ENCODE results near the gene RTN4RL1.
"Not testable (repeated sequence)": the region's sequence is repeated elsewhere in the genome, so short reads cannot be mapped to it uniquely, and the experiment has no call there.

RTN4RL1 gene

DNA sequence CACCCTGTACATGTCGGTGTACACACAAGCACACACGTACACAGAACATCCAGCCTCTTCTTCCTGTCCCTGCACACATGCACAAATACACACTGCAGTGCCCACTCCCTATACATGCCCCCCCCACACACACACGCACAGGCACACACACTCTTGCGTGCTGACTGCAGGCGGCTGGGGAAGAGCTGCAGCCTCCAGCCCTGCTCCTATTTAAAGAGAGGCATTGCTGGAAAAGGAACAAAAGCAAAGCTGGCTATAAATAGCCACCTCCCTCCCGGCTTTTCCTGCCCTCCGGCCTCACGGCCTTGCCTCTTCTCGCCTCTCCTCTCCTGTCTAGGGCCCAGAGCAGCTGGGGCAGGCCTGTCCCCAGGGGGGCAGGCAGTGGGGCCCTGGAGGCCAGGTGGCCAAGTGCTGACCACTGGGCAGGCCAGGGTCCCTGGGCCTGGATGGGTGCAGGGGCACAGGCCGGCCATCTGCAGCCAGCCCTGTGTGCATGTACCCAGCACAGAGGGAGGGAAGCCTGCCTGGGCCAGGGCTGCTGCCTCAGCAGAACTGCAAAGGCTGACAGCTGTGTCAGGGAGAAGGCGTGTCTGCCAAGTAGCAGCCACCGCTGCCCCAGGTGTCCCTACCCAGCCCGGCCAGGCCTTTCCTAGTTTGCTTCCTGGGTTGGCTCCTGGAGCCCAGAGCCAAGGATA is 25.4 kb downstream of the RTN4RL1 start:
- DNase-seq, result peak in 1 of 2 donors; percentile 67

DNA sequence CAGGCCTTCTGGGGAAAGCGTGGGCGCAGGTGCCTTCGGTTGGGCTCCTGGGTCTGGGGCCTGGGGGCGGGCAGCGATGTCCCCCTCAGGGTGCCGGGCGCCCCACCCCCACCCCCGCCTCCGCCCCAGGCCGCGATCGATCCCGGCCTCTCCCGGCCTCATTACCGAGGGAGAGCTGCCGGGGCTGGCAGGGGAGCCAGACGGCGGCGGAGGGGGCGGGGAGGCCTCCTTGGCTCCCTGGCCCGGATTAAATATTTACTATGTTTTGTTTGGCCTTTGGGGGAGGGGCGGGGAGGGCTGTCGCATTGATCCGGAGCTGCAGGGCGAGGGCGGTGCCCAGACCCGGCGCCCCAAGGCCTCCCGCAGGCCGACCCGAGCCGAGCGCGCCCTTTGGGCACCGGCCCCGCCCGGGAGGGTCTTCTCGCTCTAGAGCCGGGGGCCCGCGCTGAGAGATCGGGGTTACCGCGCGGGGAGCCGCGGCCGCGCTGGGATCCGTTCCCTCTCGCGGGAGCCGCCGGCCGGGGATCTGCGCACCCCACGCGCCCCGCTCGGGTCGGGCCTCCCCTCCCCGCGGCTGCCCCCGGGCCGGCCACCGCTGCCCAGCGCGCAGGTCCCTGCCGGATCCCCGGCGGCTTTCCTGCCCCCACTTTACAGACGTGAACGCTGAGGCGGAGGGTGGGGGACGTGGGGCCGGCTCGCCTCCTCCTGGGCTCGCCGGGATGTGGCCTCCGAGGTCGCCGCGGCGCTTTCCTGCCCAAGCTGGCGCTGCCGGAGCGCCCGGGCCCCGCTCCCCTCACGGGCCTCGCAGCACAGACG is 27.0 kb downstream of the RTN4RL1 start:
- DNase-seq, result no peak

DNA sequence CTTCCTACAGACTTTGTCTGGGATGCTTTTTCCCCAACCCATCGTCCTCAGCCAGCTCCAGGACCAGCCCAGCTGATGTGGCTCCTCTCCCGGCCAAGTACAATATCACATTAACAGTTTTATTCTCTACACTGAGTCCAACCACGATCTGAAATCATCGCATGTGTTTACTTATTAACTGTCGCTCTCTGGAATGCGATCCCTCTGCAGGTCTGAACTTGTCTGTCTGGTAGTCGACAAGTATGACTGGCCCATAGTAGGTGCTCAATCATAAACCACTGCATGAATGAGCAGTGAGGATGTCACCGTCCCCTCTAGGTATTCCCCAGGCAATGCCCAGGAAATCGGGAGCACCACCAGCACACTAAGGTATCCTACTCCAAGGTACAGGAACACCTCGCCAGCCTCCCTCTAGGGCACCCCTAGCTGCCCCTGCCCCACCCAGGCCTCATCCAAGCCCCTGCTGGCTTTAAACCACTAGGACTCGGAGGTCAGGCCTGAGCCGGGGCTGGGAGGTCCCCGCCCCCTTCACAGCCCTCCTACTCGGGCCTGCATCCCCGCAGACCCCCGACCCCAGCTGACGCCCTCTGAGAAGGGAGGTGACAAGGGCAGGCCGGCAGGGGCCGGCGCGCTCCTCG is 27.7 kb downstream of the RTN4RL1 start:
- DNase-seq, result no peak

DNA sequence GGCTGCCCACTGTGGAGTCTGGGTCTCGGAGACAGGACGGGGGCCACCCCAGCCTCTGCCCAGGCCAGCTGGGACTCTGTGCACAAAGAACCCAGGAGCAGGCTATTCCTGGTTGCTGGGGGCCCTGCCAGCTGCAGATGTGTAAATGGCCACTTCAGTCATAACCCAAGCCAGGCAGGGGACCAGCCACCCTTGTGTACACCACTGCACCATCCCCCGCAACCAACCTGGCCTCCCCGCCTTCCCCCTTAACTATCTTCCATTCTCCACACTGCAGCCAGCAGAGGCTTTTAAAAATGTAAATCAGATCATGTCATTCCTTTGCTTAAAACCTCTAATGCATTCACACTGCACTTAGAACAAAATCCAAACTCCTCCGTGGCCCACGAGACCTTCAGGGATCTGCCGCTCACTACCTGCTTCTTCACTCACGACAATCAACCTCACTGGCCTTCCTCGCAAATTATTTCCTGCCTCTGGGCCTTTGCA is 28.3 kb downstream of the RTN4RL1 start:
- DNase-seq, result no peak

DNA sequence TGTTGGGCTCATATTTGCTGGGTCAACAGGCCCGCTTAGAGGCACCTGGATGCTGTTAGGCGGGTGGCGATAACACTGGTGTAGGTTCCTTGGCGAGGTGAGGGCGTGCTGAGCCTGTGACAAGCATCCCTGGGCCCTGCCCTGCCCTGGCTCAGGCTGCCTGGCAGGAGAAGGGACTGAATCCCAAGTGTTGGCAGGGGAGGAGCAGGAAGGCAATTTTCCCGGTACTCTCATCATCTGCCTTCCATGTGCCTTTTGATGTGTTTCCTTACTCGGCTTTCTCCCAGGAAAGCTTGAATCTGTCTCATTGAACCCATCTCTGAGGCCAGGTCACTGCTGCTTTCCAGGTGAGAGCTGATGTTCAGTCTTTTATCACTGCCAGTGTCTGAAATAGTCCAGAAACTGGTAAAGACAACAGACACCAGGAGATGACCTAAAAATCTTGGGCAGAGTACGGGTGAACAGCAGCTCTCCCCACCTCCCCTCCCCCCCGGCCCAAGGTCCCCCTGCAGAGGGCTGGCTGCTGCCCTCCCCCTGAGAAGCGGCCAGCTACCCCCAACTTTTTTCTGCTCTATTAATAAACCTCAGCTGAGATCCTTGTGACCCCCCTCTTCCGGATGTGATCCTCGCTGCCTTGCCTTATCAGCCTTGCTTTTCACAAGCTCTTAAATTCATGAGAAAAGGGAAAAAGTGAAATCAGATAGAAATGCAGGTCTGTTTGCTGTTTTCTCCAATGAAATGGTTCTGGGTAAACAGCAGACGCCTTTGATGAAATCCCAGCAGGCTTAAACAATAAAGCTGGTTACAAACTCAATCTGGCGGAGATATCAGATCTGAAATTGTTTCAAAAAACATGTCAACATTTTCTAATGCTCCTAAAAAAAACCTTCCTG is 29.0 kb downstream of the RTN4RL1 start:
- DNase-seq, result no peak

DNA sequence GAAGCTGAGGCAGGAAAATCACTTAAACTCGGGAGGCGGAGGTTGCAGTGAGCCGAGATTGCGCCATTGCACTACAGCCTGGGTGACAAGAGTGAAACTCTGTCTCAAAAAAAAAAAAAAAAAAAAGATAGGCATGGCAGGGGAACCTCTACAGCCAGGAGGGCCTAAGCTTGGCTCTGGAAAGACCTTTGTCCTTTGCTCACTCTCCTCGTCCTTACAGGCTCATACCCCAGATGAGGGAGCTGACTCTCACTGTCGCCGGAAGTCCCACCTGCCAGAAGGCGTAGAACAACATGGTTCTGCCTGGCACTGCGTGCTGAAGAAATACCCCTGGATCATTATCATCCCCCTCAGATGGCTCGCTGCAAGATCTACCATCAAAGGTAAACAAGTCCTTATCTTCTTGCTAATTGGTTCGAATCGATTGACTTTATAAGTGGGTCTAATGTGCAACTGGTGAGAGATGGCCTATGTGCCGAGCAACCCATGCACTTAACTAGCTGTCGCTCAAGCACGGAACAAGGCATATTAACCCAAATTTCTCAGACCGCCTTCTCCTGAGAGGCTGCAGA is 29.7 kb downstream of the RTN4RL1 start:
- DNase-seq, result no peak

DNA sequence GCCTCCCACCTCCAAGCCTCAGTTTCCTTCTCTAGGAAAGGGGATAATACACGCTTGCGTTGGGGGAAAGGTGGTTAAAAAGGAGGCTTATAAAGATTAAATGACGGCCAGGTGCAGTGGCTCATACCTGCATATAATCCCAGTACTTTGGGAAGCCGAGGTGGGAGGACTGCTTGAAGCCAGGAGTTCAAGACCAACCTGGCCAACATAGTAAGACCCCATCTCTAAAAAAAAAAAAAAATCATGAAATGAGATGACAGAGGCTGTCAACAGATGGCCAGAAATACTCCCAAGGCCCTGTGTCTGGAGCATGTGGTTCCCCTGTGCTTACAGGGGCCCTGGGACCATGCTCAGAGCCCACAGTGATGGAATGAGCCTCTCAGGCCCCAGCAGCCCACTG is 30.4 kb downstream of the RTN4RL1 start:
- DNase-seq, result no peak

DNA sequence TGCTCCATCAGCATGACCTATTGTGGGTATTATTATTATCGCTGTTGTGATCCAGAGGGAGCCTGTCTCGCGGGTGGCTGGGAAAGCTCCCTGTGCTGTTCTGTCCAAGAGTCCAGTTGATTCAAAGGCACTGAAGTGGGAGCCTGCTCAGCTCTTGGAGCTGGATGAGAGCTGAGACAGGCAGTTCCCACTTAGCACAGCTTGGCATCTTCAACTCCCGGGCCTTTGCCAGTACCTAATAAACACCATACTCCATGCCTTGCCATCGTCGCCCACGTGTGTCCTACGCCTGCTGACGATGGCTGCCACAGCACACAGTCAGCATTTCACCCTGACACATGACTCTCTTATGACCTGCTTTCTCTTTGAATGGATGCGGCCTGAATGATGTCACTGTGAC is 32.6 kb downstream of the RTN4RL1 start:
- peak in 1 of 2 donors; percentile 17 for DNase-seq

DNA sequence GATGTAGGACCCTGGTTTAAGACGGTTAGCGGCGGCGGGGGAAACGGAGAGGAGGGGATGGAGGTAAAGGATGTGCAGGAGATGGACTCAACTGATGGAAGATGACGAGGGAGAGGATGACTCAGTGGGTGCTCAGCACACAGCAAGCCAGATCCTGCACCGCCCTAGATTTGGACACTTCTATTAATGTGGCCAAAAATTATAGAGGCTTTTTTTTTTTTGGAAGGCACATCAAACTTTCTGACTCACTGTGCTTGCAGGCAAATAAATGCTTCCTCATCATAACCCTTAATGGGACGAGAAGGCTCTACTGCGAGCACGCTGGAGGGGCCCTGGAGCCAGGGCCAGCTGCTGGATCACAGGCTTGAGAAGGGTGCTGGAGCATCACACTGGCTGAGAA is 36.0 kb downstream of the RTN4RL1 start:
- no peak for DNase-seq

DNA sequence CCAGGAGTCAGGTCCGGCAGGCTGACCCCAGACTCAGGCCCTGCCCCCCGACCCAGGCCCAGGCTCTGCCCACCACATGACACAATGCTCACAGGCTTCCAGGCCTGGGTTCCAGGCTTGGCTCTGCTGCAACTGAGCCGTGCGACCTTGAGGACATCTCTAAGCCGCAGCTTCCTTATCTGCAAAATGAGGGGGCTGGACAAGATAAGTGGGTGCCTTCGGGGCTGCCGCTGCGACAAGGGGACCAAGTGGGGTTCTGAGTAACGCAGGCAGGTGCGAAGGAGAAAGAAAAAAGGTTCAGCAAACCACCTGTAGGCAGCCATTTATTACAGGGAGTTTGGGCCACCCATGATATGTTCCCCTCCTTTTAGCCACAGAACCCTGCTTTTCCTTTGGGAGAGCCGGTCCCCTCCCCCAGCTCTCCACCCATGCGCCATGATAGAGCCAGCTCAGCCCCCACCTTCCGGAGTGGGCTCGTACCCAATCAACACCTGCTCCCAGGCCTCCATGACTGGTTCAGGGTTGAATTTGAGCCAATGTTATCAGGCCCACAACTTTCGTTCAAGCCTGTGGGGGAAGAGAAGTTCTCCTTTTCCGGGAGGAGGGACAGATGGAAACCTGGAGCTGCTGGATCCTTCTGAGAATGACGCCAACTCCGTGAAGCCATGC is 38.2 kb downstream of the RTN4RL1 start:
- DNase-seq, result peak in 1 of 2 donors; percentile 27

DNA sequence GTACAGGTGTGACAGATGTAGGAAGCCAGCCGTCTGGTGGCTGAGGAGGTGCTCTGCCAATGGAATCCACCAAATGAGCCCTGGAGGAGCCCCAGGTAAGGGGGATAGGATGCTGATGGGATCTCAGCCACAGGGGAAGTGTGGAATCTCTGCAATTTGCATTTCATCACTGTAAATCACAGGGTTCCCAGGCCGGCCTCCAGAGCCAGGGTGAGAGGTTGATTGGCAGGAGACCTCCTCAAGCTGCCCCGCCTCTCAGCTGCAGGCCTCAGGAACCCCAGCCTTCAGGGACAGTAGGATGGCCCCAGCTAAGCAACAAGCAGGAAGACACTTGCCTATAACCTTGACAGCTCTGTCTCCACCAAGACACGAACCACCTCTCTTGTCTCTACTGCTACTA is 39.4 kb downstream of the RTN4RL1 start:
- no peak for DNase-seq

DNA sequence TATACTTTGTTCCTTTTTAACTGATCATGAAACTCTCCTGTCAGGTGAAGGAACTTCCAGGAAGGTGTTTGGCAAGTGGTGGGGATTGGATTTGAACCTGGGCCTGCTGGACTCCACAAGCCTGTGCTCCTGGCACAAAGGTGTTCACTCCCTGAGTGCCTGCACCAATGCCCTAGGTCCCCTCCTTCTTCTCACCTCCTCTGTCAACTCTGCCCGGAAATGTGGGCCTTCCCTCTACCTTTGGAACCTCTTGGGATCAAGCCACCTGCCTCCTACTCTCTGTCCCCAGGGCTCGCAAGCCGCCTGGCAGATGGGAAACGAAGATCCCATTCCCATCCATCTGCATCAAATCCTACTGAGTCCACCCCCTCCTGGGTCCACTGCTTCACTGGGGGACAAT is 40.0 kb downstream of the RTN4RL1 start:
- no peak for DNase-seq

DNA sequence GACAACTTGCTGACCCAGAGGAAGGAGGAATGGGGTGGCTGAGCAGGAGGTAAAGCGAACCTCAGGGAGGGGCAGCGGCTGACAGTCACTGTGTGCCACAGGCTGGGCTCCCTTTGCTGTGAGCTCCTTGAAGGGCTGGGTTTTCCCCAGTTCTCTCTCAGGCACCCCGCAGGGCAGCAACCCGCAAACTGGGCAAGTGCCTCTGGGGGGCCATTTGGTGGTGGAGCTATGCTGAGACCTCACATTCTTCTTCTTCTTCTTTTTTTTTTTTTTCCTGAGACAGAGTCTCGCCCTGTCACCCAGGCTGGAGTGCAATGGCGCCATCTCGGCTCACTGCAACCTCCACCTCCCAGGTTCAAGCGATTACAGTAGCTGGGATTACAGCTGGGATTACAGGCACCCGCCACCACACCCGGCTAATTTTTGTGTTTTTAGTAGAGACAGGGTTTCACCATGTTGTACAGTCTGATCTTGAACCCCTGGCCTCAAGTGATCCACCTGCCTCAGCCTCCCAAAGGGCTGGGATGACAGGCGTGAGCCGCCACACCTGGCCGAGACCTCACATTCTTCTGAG is 42.3 kb downstream of the RTN4RL1 start:
- DNase-seq, result not testable (repeated sequence)

DNA sequence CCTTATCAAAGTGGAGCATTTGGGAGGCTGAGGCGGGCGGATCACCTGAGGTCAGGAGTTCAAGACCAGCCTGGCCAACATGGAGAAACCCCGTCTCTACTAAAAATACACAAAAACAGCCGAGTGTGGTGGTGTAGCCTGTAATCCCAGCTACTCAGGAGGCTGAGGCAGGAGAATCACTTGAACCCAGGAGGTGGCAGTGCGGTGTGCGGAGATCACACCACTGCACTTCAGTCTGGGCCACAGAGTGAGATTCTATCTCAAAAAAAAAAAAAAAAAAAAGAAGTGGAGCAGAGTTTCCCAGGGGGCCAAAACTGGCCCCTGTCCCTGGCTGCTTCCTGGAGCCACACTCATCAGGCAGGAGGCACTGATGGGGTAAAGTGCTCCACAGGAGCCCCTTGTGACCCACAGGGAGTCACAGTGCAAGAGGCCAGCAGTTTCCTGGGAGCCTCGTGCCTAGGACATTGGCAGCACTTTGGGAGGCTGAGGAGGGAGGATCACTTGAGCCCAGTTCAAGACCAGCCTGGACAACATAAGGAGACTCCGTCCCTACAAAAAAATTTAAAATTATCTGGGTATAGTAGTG is 44.4 kb downstream of the RTN4RL1 start:
- DNase-seq, result no peak

DNA sequence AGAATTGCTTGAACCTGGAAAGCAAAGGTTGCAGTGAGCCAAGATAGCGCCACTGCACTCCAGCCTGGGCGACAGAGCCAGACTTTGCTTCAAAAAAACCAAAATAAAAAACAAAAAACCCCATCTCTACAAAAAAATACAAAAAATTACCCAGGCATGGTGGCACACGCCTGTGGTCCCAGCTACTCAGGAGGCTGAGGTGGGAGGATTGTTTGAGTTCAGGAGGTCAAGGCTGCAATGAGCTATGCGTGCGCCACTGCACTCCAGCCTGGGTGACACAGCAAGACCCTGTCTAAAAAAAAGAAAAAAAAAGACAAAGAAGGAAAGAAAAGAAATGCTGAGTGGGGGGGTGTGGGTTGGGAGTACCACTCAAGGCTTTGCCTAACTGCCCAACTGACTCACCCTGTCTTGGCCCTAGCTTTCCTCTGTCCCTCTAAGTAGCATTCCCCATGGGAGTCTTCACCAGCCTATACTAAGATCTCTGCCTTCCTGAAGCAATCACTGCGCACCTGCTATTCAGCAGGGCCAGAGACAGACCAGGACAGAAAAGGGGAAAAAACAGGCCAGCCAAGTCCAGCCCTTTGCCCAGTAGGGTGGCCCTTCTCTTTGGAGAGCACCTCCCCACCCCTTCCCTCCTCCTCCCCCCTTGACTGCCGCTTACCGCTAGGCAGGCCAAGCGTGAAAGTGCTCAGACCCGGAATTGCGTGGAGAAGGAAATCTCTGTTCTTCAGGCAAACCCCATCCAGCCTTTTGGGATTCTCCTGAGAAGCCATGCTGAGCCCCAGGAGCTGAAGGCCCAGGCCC is 45.8 kb downstream of the RTN4RL1 start:
- DNase-seq, result no peak

DNA sequence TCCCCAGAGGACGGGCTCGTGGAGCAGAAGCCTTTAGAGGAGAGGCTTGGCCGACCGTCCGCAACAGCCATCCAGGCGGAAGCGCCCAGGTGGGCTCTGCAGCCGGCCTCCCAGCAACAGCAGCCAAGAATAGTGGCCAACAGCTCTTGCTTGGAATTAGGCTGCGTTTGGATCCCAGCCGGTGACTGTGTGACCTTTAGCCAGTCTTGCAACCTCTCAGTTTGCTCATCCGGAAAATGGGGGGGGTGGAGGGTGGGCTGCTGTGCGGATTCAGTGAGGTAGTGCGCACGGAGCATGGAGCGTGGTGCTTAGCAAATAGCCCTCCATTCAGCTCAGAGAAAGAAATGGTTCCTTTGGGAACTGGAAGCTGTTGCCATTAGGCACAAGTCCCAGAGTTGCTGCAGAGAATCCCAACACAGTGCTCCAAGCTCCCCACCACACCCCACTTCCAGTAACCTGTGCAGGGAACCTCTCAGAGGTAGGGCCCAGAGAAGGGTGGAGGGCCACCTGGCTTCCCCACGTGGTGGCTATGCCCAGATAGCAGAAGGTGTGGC is 46.7 kb downstream of the RTN4RL1 start:
- DNase-seq, result no peak

DNA sequence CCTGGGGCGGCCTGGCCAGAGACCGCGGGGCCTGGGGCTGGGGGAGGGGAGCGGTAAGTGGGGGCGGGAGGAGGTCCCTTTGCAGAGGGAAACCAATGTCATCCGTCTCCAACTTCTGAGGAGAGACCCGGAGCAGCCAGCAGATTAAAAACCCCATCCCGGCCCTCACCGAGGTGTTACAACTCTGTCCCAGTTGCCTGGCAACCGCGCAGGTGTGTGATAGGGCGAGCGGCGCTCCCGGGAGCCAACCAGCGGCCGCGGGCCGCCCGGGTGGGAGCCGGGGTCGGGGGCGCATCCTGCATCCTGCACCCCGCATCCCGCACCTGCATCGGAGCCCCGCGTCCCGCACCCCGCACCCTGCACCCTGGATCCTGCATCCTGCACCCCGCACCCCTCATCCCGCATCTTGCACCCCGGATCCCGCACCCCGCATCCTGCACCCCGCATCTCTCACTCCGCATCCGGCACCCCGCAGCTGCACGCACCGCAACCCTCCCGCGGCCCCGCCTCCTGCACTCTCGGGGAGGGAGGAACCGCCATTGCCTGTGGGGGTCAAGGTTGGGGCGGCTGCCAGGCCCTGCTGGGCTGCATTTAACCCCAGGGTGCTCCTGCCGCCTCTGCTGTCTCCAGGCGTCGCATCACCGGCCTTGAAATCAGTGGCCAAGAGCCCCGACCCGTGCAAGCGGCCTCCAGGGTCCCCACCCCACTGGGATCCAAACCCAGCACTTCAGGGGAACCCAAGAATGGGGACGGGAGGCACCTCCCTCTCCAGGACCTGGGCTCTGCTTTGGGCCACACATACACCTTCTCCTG is 47.3 kb downstream of the RTN4RL1 start:
- DNase-seq, result no peak

DNA sequence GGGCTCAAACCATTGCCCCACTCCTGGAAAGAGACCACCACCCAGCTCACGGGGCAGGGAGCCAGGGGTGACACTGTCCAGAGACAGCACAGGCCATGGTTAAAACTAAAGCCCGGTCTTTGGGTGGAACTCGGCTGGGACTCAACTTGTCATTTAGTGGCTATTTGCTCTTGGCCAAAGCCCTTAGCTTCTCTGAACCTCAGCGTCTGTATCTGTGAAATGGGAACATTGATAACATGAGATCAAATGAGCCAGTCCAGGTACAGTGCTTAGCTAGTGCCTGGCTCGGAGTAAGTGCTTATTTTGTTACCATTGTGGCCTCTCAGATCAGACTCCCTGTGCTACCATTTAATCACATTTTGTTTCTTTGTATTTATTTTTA is 48.5 kb downstream of the RTN4RL1 start:
- DNase-seq, result no peak
